NCI-H146 treated with DMSO at 0.1 percent for 48 hours (cell line): ENCODE data around the gene RBPJL.

Source experiments
- DNase-seq: peaks from one replicate; lab custom pipeline; 2025; ENCODE audit not compliant: unreplicated experiment; lab: John Stamatoyannopoulos, UW

The RBPJL gene

GRCh38 chr20:45306431-45306982, at the start of gene RBPJL:
RBPJL (plus strand) TSS chr20:45306840; CDS start chr20:45306923, 83 bp downstream.
- no peak for DNase-seq

- DNase-seq, result no peak
These were observed 49.5 kb upstream of the RBPJL start for GRCh38 chr20:45257161-45257560.

GRCh38 chr20:45257711-45258110, 48.9 kb upstream of the RBPJL start:
- no peak for DNase-seq

- DNase-seq, result no peak
These were observed 48.4 kb upstream of the RBPJL start for GRCh38 chr20:45258259-45258658.

GRCh38 chr20:45258664-45259063, 48.0 kb upstream of the RBPJL start:
- no peak for DNase-seq

- DNase-seq, result no peak
These were observed 42.9 kb upstream of the RBPJL start for GRCh38 chr20:45263556-45264266.

GRCh38 chr20:45266977-45267376, 39.7 kb upstream of the RBPJL start:
- DNase-seq, result no peak

- DNase-seq, result no peak
These were observed 38.1 kb upstream of the RBPJL start for GRCh38 chr20:45268531-45268930.

- no peak for DNase-seq
These were observed 37.6 kb upstream of the RBPJL start for GRCh38 chr20:45269056-45269455.

- no peak for DNase-seq
These were observed 36.8 kb upstream of the RBPJL start for GRCh38 chr20:45269754-45270270.

- DNase-seq, result no peak
These were observed 31.3 kb upstream of the RBPJL start for GRCh38 chr20:45275338-45275737.

GRCh38 chr20:45279992-45280391, 26.6 kb upstream of the RBPJL start:
- DNase-seq, result no peak

GRCh38 chr20:45282700-45283550, 23.7 kb upstream of the RBPJL start:
- no peak for DNase-seq

GRCh38 chr20:45283551-45284057, 23.0 kb upstream of the RBPJL start:
- no peak for DNase-seq

- DNase-seq, result no peak
These were observed 18.3 kb upstream of the RBPJL start for GRCh38 chr20:45288376-45288775.

- DNase-seq, result no peak
These were observed 17.8 kb upstream of the RBPJL start for GRCh38 chr20:45288860-45289259.

- no peak for DNase-seq
These were observed 16.5 kb upstream of the RBPJL start for GRCh38 chr20:45289942-45290676.

GRCh38 chr20:45290677-45291355, 15.8 kb upstream of the RBPJL start:
- peak; percentile 57 for DNase-seq

- DNase-seq, result no peak
These were observed 15.1 kb upstream of the RBPJL start for GRCh38 chr20:45291526-45291925.

- no peak for DNase-seq
These were observed 14.3 kb upstream of the RBPJL start for GRCh38 chr20:45292343-45292742.
